Fibroblast of gingiva (primary cell): ENCODE data around the gene STK32B.

ENCODE experiments used
- DNase-seq: peaks from one replicate; pipeline ENCODE4 v3.0.0-alpha.2; 2011; ENCODE audit warnings: low read depth

STK32B gene

GRCh38 chr4:5069901-5070300 is 18.6 kb downstream of the STK32B start:
- DNase-seq = no peak

GRCh38 chr4:5072948-5073347 is 21.7 kb downstream of the STK32B start:
- no peak for DNase-seq

- DNase-seq = no peak
Observed at GRCh38 chr4:5078009-5078408, 26.7 kb downstream of the STK32B start.

DNA sequence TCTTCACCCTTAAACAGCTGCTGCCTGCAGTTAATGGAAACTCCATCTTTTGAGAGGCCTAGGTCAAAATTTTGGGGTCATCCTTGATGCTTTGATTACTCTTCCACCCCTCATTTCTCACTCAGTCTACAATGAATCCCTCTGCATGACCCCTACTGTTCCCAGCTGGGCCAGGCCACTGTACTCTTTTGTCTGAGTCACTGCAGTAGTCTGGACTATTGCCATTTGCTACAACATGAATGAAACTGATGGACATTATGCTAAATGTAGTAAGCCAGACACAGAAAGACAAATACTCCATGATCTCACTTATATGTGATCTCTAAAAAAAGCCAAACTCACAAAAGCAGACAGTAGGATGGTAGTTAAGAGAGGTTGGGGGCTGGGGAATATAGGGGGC is 28.3 kb downstream of the STK32B start:
- no peak for DNase-seq

GRCh38 chr4:5081441-5081999 is 30.2 kb downstream of the STK32B start:
- no peak for DNase-seq

DNA sequence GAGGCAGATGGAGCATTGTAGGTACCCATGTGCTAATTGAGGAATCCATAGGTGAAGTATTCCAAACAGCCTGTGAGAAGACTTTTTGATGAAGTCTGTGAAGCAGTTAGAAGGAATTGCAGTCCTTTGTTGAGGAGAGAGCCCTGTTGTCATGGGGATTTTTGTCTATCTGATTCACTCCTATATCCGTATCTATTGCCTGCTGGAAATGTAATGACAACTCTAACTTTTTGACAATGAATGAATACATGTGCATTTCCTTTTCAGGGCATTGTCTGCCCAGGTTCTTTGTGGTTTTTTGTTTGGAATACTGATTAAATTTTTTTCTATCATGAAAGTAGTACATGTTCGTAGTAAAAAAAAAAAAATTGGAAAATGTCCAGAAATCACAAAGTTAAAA is 31.1 kb downstream of the STK32B start:
- DNase-seq = no peak

DNA sequence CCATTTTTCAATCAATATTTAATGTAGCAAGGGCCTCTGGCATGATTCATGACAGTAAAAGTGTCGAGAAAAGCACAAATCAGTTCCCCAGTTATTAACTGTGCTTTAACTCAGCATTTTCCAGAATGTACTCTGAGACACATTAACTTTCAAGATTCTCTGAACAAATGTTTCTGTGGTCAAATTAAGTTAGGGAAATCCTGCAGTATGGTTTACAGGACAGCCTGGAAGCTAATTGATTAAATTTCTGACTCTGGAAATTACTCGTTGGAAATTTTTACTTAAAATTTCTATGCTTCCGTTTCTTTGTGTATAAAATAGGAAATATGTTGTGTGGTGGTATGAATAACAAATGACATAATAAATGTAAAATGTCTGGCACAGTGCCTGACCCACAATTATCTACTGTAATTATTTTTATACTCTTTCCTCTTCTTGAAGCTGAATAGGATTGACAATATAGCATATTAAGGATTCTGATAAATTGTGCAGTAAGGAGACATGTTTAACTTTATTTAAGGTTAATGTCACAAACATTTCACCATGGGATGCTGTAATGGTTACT is 33.7 kb downstream of the STK32B start:
- no peak for DNase-seq

DNA sequence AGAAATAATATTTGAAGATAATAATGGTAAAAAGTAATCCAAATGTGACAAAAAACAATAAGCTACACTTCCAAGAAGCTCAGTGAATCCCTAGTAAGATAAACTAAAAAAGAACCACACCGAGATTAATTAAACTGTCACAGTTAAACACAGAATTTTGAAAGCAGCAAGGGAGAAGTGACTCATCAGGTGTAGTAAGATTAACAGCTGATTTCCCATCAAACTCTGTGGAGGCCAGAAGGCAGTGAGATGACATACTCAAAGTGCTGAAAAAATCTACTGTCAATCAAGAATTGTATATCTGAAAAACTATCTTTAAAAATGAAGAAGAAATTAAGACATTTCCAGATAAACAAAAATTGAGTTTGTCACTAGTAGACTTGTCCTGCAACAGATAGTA is 35.3 kb downstream of the STK32B start:
- no peak for DNase-seq

DNA sequence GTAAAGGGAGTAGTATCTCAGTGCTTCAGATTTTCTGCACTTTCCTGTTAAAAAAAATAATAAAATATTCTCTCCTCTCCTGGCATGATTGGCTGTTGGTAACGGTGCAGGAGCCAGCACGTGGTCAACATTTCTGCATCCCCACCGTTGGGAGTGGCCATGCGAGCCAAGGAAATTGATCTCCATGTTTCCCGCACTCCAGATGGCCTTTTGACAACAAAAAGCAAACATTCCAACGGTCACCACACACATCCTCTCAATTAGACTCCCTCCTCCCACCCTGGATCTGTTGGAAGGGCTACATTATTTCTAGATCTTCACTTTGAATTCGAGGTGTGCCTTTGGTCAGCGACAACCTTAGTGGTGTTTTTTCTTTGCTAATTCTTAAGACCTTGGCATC is 45.0 kb downstream of the STK32B start:
- DNase-seq = no peak

DNA sequence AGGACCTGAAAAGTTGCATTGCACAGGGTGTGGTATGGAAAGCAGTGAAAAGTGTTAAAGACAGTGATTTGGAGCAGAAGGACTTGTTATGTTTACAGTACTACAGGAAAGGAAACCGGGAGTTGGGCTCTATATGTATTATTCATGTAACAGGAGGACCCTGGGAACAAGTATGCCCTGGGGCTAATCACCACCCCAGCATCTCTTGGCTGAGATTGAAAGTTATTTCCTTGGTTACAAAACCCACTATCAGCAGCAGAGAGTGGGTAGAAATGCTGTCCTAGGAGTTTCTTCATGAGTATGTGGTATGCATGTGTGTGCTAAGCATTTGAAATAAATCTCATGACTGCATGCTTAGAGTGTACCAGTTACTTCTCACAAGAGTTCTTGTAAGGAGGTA is 46.9 kb downstream of the STK32B start:
- no peak for DNase-seq

GRCh38 chr4:5100336-5100735 is 49.1 kb downstream of the STK32B start:
- DNase-seq = no peak

DNA sequence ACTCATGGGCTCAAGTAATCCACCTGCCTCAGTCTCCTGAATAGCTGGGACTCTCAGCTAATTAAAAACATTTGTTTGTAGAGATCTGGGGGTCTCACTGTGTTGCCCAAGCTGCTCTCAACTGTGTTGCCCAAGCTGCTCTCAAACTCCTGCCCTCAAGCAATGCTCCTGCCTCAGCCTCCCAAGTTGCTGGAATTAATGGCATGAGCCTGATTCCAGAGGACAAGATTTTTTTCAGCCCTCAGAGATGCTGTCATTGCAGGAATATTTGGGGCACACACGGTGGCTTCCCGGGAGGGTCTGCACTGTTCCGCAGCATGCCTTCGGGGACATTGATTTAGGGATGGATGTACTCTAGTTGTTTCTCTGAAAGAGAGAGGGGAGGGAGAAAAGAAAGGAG is 49.7 kb downstream of the STK32B start:
- DNase-seq = no peak

GRCh38 chr4:5101571-5101970 is 50.3 kb downstream of the STK32B start:
- DNase-seq = no peak

DNA sequence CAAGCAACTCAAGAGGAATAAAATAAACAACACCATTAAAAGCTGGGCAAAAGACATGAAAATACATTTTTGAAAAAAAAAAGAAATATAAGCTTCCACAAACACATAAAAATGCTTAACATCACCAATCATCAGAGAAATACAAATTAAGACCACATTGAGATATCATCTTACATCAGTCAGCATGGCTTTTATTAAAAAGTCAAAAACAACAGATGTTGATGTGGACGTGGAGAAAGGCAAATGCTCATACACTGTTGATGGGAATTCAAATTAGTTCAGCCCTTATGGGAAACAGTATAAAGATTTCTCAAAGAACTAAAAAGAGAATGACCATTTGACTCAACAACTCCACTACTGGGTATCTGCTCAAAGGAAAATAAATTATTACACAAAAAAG is 59.6 kb downstream of the STK32B start:
- DNase-seq = peak; percentile 19

DNA sequence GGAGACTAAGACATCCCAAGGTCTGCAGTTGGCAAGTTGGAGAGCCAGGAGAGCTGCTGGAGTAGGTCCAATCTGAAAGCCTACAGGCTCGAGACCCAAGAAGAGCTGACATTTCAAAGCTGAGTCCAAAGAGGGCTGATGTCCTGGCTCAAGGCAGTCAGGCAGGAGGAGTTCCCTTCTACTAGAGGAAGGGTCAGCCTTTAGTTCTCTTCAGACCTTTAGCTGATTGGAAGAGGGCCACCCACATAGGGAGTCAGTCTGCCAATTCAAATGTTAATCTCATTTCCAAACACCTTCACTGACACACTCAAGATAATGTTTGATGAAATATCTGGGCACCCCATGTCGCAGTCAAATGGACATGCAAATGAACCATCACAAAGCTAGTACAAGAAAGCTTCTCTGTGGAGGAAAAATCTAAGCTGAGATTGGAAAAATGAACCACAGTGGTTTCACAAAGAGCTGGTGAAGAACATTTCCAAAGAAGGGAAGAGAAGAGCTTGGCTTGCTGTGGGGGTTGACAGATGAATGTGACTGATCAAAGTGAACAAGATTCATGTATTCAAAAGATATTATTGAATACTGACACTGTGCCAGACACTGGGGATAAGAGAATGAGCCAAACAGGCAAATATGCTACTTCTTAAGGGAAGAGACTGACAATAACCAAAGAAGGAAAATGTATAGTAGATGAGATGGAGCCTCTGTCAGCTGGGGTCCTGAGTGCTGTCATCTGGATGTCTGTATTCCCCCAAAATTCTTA is 61.2 kb downstream of the STK32B start:
- no peak for DNase-seq

DNA sequence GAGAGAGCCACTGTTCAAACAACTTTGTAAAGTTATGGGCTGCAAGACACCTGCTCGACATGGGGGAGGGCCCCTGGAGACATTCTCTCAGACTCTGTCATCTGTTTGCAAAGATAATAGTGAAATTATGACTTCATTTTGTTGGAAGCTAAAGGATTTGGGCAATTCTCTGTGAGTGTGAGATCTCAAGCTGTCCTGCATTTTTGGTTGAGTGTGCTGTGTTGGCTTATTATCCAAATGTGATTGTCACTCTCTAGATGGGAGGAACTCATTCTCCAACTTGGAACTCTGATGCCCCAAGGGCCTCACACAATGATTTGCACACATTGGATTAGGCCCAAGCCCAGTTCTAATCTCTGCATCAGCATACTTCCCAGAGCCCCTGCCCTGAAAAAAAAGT is 63.7 kb downstream of the STK32B start:
- DNase-seq = no peak

DNA sequence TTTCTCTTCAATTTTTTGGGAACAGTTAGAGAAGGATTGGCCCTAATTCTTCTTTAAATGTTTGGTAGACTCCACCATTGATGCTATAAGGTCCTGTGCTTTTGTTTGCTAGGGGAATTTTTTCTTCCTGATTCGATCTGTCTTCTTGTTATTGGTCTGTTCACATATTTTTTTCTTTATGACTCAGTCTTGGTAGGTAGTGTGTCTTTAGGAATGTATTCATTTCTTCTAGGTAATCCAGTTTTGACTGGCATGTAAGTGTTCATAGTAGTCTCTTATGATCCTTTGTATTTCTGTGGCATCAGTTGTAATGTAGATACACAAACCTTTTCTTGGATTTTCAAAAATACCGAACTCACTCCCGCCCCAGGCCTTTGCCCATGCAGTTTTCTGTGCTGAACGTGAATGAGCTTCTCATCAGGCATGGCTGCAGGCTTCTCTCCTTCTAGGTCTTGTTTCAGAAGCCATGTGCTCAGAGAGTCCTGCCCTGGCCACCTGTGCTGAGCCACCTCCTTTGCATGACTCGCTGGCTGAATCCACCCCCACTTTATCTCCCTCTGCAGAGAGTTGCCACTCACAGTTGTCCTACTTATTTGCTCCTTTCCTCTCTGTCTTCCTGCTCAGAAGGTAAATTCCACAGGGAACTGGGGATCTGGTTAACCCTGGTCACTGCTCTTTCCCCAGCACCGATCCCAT is 67.0 kb downstream of the STK32B start:
- no peak for DNase-seq

- no peak for DNase-seq
Observed at GRCh38 chr4:5118994-5119835, 67.9 kb downstream of the STK32B start.

- no peak for DNase-seq
Observed at GRCh38 chr4:5120067-5120466, 68.8 kb downstream of the STK32B start.

GRCh38 chr4:5120468-5120867 is 69.2 kb downstream of the STK32B start:
- DNase-seq = no peak

- no peak for DNase-seq
Observed at GRCh38 chr4:5122114-5122513, 70.8 kb downstream of the STK32B start.

DNA sequence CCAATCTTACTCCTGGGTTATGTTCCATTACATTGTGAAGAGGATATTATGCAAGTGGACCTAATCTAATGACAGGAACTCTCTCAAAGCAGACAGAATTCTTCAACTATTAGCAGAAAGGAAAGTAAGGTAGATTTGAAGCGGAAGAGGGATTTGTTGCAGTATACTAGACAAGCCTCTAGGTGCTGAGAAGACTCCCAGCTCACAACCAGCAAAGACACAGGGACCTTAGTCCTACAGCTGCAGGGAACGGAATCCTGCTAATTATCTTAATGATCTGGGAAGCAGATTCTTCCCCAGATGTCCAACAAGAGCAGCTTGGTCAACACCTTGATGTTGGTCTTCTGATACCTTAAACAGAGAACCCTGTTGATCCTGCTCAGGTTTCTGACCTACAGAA is 73.6 kb downstream of the STK32B start:
- no peak for DNase-seq
